Measurements from ENCODE around the gene TRIM47.

GRCh38 chr17:75826561-75827307, 51.6 kb downstream of the TRIM47 start:
- TF ChIP-seq CTCF (IDR thresholded peaks at IDR 0.05) = no peak
- TF ChIP-seq, protein P1, sequence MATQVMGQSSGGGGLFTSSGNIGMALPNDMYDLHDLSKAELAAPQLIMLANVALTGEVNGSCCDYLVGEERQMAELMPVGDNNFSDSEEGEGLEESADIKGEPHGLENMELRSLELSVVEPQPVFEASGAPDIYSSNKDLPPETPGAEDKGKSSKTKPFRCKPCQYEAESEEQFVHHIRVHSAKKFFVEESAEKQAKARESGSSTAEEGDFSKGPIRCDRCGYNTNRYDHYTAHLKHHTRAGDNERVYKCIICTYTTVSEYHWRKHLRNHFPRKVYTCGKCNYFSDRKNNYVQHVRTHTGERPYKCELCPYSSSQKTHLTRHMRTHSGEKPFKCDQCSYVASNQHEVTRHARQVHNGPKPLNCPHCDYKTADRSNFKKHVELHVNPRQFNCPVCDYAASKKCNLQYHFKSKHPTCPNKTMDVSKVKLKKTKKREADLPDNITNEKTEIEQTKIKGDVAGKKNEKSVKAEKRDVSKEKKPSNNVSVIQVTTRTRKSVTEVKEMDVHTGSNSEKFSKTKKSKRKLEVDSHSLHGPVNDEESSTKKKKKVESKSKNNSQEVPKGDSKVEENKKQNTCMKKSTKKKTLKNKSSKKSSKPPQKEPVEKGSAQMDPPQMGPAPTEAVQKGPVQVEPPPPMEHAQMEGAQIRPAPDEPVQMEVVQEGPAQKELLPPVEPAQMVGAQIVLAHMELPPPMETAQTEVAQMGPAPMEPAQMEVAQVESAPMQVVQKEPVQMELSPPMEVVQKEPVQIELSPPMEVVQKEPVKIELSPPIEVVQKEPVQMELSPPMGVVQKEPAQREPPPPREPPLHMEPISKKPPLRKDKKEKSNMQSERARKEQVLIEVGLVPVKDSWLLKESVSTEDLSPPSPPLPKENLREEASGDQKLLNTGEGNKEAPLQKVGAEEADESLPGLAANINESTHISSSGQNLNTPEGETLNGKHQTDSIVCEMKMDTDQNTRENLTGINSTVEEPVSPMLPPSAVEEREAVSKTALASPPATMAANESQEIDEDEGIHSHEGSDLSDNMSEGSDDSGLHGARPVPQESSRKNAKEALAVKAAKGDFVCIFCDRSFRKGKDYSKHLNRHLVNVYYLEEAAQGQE (IDR thresholded peaks at IDR 0.05; ENCODE audit: insufficient read depth in 1 of 2, low read depth in 2 of 2, low read length in 1 of 2) = no peak
- no peak for TF ChIP-seq POLR2AphosphoS5 (IDR thresholded peaks at IDR 0.05; ENCODE audit: low read depth, low read length)
- no peak for TF ChIP-seq TCF7L2 (IDR thresholded peaks at IDR 0.05; ENCODE audit: low read depth, low read length)
